Stimulated activated CD8-positive, alpha-beta memory T cell treated with anti-CD3 and anti-CD28 coated beads, Interleukin-2, amount 100 ng/mL, for 48 hours (primary cell): Measurements from ENCODE around the gene CD99L2.
A peak's percentile ranks its signal among the peaks of the same experiment; 100 is the strongest.

Source experiments
- DNase-seq, 2 donors: peaks; one replicate each; pipeline ENCODE4 v3.0.0-alpha.2; 2020; ENCODE audit warnings: low read depth in 2 of 2

CD99L2 gene

DNA sequence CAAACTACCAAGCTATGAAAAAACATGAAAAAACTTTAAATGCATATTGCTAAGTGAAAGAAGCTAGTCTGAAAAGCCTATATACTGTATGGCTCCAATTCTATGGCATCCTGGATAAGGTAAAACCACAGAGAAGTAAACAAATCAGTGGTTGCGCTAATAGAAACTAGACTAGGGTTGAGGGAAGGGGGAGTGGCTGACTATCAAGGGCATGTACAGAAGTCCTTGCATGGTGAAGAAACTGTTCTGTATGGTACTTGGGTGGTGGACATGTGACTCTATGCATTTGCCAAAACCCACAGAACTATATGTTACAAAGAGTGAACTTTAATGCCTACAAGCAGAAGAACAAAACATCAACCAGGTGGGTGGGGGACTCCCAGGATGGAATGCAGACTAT is 108.4 kb downstream of the CD99L2 start:
- no peak for DNase-seq

DNA sequence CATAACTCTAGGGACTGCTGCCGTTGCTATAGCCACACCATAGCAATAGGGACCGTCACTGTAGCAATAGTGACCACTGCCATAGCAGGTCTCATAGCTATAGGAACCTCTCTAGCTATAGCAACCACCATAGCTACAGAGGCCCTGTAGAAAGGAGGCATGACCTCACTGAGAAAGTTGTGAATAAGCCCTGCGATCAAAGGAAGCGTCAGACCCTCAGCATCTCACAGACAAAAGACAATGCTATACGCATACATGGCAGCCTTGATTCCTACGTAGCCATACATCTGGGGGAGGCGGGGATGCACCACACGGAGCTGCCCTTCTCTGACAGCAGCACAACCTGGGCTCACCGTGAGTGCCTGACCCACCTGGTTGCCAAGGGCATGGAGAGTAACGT is 116.8 kb downstream of the CD99L2 start:
- no peak for DNase-seq

DNA sequence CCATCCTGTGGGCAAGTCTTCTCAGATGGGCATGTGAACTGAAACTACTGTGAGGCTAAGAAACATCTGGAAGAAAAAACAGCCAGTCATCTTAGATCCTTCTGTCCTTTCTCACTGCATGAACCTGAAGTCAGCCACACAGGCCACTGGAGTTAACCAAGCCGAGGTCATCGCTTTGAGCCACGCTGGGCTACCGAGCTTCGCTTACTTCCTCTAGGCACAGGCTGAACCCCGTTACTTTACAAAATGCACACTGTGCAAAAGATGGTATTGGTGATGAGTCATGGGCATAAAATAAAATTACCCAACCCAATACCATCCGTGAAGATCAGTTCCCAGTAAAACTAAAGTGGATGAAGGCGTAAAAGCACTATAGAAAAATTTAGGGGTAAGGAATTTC is 119.1 kb downstream of the CD99L2 start:
- DNase-seq: no peak

DNA sequence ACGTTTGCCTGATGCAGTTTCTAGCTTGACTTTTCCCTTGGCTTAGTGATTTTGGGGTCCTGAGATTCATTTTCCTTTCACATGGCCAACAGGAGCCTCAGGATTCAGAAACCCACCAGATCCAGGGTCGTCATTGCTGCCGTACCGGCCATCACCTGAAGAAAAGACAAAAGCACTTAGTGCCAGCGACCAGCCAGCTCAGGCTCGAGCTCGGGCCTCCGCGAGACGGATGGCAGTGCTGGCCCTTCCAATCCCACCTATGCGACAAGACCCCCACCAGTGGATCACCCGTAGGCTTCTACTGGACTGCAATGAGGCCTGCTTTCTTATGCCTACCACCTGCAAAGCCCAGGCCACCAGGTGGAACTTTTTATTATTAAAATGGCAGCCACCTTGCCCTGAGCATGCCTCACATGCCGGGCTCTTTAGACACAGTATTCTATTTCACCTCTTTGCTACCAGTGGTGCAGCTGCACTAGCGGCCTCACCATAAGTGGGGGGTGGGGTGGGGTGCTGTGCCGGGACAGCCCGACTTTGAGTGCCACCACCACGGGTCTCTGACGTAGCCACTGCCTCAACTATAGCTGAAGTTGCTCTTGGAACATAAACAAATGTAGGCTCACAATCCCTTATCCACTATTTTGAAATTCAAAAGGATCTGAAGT is 121.0 kb downstream of the CD99L2 start:
- DNase-seq: no peak

DNA sequence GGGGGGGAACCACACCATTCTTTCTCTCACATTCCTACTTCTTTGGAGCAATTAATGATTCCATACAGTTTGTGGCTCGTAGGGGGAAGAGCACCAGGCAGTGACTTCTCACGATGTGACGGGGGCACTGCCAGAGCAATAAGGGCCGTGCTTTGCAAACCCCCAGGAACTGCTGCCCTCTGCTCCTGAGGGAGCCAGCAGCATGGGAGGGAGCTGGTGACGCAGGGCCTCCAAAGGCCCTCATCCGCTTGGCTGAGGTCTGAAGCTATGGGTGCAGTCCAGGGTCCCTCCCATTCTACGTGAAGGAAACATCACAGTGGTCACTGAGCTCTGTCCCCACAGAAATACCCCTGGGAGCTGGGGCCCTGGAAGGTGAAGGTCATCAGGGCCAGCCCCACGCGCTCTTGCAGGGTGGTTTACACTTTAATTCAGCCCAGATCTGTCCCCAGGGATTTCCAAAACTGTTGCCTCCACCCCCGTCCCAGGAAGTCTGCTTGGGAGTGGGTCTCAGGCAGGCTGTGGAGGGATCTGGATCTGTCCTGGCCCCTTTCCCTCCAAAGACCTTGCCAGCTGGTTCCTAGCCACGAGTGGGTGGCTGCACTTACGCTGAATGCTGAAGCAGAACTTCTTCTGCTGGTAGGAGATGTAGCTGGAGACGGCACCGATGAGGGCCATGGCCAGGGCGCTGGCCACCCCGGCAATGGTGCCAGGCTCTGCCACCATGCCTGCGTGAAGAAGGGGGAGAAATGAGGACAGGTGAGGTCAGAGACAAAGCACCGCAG is 122.7 kb downstream of the CD99L2 start:
- no peak for DNase-seq

DNA sequence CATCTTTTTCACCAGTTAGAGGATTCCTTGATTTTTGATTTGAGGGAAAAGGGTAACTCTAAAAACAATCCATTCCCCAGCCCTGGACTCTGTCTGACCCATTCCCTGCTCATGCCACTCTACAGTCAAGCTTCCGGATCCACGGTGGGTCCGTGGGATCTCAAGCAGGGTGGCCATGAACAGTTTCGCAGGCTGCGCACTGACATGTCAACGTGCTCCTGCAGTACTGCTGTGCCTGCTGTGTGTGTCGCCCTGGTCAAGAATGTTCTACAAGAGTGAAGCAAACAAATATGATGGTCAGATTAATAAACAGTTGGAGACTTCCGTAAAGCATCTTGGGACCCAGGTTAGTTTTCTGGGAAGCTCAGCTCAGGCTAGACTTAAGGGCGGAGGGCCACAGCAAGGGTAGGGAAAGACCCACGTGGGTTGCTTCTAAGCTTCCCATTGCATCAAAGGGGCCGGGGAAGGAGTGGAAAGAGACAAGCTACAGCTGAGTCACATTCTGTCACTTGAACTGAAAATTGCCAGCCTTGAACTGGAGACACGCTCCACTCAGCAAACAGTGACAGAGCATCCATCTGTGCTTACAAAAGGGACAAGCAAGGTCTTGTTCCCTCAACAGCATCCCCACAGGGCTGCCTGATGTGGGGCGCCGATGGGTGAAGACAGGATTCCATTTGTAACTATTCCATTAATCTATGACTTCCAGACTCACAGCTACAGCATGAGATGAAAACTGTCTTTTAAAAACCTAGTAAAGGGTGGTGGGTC is 123.5 kb downstream of the CD99L2 start:
- DNase-seq: no peak

GRCh38 chrX:150773634-150774033 is 124.8 kb downstream of the CD99L2 start:
- no peak for DNase-seq

DNA sequence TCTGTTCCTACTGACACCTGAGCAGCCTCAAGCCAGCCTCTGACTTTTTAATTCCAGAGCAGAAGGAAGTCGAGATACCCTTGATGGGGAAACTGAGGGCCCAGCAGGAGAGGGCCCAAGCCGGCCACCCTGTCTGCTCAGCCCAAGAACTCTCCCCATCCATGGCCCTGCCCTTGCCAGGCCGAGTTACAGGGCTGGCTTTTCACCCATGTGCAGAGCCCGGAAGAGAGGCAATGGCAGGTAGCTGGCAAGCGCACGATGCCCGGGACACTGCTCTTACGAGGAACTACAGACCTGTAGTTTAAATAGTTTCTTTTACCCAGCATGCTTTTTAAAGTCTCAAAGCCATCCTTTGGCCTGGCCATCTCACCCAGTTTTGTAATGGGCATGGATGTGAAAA is 125.4 kb downstream of the CD99L2 start:
- no peak for DNase-seq

- peak; percentile 64 to 70 for DNase-seq
Measured at GRCh38 chrX:150772150-150772970, 126.1 kb downstream of the CD99L2 start.

- DNase-seq: no peak
Measured at GRCh38 chrX:150771116-150771515, 127.4 kb downstream of the CD99L2 start.

DNA sequence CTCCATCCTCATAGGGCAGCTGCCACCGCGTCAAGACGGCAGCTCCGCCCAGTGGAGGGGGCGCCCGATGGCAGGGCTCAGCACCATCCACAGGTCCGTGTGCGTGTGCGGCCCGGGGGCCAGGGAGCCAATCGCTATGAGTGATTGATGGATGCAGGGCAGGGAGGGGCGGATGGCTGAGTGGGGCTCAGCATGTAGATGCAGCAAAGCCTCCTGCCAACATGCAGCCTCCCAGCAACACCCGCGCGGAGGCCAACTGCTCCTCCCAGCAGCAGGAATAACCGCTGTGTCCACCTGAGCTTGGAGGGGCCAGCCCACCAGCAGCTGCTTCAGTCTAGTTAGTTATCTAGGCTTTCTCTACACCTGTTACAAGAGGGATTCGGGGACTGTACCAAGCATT is 127.8 kb downstream of the CD99L2 start:
- no peak for DNase-seq

DNA sequence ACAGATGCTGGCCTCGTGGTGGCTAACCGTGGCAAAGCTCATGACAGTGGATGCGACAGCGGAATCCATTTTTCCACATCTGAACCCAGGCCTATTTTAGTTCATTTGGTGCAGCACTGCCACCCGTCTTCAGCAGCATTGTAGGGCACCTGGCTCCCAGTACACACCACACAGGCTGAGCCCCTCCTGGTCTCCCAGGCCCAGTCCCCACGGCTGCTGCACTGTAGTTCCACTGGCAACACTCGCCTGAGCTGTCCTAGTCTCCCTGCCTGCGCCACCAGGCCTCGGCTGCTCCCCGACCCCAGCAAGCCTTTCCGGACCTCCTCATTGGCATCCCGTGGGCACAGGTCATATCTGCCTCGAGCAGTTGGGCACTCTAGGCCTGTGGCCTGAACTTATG is 129.1 kb downstream of the CD99L2 start:
- DNase-seq: no peak

DNA sequence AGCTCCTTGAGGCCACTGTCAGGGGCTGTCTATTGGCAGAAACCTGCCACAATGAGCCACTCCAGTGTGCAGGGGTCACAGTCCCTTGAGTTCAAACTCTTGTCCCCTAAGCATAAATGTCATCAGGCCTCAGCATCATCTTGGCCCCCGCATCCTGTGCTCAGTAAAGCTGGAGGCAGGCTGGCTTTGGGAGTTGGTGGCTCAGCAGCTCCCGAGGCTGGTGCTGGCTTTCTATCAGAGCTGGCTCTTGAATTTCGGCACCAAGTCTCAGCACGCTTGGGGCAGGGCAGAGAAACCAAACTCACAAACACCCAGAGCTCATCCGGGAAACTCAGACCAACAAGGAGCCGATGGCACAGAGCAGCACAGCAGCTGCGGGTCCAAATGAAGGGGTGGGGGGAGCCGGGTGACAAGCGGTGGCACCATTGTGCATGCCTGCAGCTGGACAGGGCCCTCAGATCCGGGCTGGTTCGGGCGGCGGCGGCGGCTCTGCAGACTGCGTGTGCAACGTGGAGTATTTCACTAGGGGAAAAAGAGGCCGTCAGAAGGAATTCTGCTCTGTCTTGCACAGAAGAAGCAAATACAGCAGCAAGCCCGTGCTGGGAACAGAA is 129.8 kb downstream of the CD99L2 start:
- DNase-seq: no peak

- no peak for DNase-seq
Measured at GRCh38 chrX:150768132-150768485, 130.4 kb downstream of the CD99L2 start.

DNA sequence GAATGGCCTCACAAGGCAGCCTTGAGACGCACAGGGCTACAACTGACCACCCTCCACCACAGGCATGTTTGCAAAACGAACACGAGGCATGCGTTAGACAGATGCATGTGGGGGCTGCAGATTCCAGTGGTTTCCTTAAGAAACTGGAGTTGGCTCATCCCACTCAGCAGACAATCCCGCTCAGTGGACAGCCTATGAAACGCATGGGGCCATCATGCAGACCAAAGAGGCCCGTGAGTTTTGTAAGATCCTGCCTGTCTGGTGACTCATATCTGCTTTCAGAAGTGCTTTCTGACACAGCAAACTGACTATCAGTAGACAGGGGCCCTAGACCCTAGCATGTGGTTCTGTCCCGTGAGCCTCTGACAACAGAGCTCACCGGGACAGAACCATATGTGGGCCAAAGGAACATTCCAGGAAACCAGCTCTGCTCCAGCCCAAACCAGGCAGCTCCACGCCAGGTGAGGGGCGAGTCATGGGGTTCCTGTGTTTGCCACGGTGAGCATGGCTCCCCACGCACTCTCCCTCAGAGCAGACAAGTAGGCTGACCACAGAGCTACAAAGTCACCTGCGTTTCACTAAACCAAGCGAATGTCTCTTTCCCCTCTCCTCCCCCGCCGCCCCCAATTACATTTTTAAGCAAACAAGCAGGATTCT is 130.9 kb downstream of the CD99L2 start:
- no peak for DNase-seq

DNA sequence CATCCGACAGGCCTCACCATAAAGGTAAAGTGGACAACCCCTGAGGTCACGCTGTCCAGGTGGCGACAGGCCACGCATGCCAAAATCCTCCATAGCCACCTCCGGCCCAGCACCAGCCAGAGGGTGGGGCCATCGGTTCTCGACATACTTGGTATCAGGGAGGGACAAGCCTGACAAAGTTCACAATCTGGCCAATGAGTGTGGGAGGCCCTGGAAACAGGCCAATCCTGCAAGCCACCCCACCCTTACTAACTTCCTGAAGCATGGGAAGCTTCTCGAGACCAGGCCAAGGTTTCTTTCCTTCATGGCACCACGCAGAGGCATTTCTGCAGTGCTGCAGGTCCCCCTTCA is 131.4 kb downstream of the CD99L2 start:
- DNase-seq: no peak

- no peak for DNase-seq
Measured at GRCh38 chrX:150766351-150767044, 132.0 kb downstream of the CD99L2 start.

DNA sequence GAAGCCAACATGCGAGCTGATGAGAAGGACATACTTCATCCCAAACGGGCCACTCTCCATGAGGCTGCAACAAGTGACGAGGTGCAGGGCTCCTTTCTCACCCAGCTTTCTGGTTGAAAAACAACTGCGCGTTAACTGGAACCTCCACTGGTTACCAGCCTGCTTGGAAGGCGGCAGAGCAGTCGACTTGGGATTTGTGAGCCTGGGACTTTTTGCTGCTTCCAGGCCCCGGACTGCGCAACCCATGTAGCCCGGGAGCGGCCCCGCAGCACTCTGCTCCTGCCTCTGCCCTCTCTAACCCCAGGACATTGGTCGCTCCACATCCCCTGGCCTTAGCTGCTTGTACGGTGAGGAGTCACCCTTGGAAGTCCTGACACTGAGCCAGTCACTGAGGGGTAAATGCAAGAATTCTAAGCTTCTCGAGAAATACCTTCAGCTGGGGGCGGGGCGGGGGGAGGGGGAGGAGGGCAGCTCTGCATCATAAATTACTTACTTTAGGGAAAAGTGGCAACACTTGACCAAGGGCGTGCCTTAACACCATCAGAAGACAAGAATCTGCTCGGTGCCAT is 132.6 kb downstream of the CD99L2 start:
- no peak for DNase-seq

DNA sequence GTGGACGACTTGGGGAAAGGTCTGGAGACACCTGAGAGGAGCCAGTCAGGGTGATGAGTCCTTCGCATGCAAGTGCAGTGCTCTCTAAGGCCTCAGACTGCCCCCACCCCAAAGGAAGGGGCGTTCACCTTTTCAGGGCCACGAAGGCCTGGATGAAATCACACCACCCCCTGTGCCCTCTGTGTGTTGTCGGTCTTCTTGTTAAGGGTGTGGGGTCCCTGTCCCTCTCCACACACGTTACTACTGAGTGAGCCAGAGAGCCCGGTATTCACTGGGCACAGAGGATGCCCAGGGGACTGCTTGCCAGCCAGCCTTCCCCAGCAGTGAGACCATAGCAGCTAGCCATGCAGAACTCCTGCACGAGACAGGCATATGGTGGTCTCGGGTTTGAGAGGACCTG is 133.2 kb downstream of the CD99L2 start:
- no peak for DNase-seq

DNA sequence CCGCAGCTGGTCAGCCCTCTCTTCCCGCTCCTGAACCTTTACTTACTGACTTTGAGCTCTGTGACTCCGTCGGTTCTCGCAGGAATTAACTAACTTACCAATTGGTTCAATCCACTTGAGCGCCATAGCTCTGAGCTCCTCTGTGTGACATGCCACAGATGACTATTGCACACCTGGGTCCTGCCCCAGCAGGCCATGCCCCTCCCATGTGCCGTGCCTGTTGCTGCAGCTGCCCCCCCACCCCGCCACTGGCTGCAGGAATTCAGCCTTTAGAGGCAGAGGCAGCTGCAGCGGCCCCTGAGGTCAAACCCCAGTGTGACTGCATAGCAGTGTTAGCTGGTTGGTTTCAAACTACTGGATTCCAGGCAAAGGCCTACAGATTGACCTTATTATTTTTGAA is 134.7 kb downstream of the CD99L2 start:
- DNase-seq: no peak
